Activated CD8-positive, alpha-beta T cell treated with anti-CD3 and anti-CD28 coated beads for 36 hours (primary cell): ENCODE data around the gene TLR10. TPM values are rescaled to one million over a fixed set of nuclear protein-coding genes. Genes with fewer than 3 reads are reported as not detected.
"Not testable (repeated sequence)": the region's sequence is repeated elsewhere in the genome, so short reads cannot be mapped to it uniquely, and the experiment has no call there.

ENCODE experiments used
- ATAC-seq: fragments of 200-7000 bp; cut with Tn5 transposase; one replicate; pipeline ENCODE4 v1.10.0; 2021; ENCODE audit warnings: mild to moderate bottlenecking, moderate library complexity
- CTCF ChIA-PET: fragments of 350-600 bp; sonication (Branson Sonifier 250); formaldehyde crosslinking; loops from one replicate; lab custom pipeline; 2021; ENCODE audit warnings: antibody characterized with exemption; lab: Charles Lee
- POLR2A ChIA-PET: fragments of 350-600 bp; sonication (Branson Sonifier 250); formaldehyde crosslinking; loops from one replicate; lab custom pipeline; 2021; ENCODE audit warnings: antibody characterized with exemption; lab: Charles Lee
- DNase-seq: peaks from one replicate; pipeline ENCODE4 v3.0.0-alpha.2; 2020
- H3K27ac Mint-ChIP-seq: one replicate; pipeline ENCODE4 v1.8.0; 2021; ENCODE audit warnings: mild to moderate bottlenecking, mixed read lengths
- H3K27me3 Mint-ChIP-seq: one replicate; pipeline ENCODE4 v1.8.0; 2021; ENCODE audit warnings: mixed read lengths
- H3K36me3 Mint-ChIP-seq: one replicate; pipeline ENCODE4 v1.8.0; 2021; ENCODE audit warnings: low read depth, mixed read lengths
- H3K4me1 Mint-ChIP-seq: one replicate; pipeline ENCODE4 v1.8.0; 2021; ENCODE audit warnings: low read depth, mixed read lengths
- H3K4me3 Mint-ChIP-seq: one replicate; pipeline ENCODE4 v1.8.0; 2021; ENCODE audit warnings: mild to moderate bottlenecking, moderate library complexity, mixed read lengths
- H3K9me3 Mint-ChIP-seq: one replicate; pipeline ENCODE4 v1.8.0; 2021; ENCODE audit warnings: mixed read lengths
- CTCF ChIP-seq: fragments of 200-600 bp; IDR thresholded peaks from one replicate; pipeline ENCODE4 v1.8.0; 2022; ENCODE audit warnings: antibody characterized with exemption, mild to moderate bottlenecking
- intact Hi-C: fragments of 100-400 bp; cut with micrococcal nuclease; formaldehyde crosslinking; loops from one replicate; pipeline ENCODE4 v1.10.0; 2022
- total RNA-seq, 2 experiments: library from RNA; stranded (reverse); gene quantifications; one replicate each; pipeline ENCODE4 v1.2.3, GENCODE V29; 2021

The TLR10 gene
- total RNA-seq, 2 experiments from 2014 or later: 0.11 to 0.22 TPM

- ATAC-seq: no peak
- Mint-ChIP-seq H3K27ac (no peak overlapping the region), H3K36me3 (no peaks in the 10 kb centered on the region), H3K4me3 (no peak overlapping the region), H3K4me1 (peaks cover 4% of the 10 kb centered on the region), H3K9me3 (no peaks in the 10 kb centered on the region), H3K27me3 (no peaks in the 10 kb centered on the region)
- ChIA-PET CTCF (interaction anchor here (0.7 to 7.8 kb wide), 30 partner anchors 8 to 745 kb away, joined by 3 to 151 read pairs (median 6); partner anchors contain the start of genes FAM114A1, TLR1 and TLR6), POLR2A (interaction anchor here (0.9 kb wide), 1 partner anchor 61 kb away, joined by 4 read pairs; no protein-coding TSS in a partner anchor)
- TF ChIP-seq CTCF: peak; percentile 37
- intact Hi-C loops: no loop called here
- no peak for DNase-seq
These were observed 295 bp upstream of the TLR10 start for GRCh38 chr4:38783109-38783460.

GRCh38 chr4:38781854-38782261 lies 932 bp downstream of the TLR10 start:
- ChIA-PET POLR2A (interaction anchor here (0.6 kb wide), 1 partner anchor 901 kb away, joined by 3 read pairs; no protein-coding TSS in a partner anchor), CTCF (interaction anchor here (0.9 to 7.8 kb wide), 31 partner anchors 9 to 776 kb away, joined by 3 to 151 read pairs (median 5); partner anchors contain the start of genes FAM114A1, TLR1 and TLR6)
- intact Hi-C loops: no loop called here
- no peaks in the 10 kb centered on the region for H3K36me3 Mint-ChIP-seq
- DNase-seq (no peak), ATAC-seq (no peak)
- TF ChIP-seq CTCF: no peak
- no peaks in the 10 kb centered on the region for H3K27me3 Mint-ChIP-seq
- H3K27ac Mint-ChIP-seq: no peak overlapping the region
- no peaks in the 10 kb centered on the region for H3K9me3 Mint-ChIP-seq
- H3K4me3 Mint-ChIP-seq: no peak overlapping the region
- H3K4me1 Mint-ChIP-seq: peaks cover 4% of the 10 kb centered on the region

GRCh38 chr4:38780833-38781484 lies 1.8 kb downstream of the TLR10 start:
- peaks cover 4% of the 10 kb centered on the region for H3K4me1 Mint-ChIP-seq
- intact Hi-C loops: no loop called here
- ChIA-PET POLR2A (no interaction called here), CTCF (interaction anchor here (0.9 to 7.8 kb wide), 11 partner anchors 10 to 601 kb away, joined by 3 to 151 read pairs (median 6); partner anchors contain the start of gene TLR1)
- no peak overlapping the region for H3K4me3 Mint-ChIP-seq
- DNase-seq: no peak
- ATAC-seq: no peak
- TF ChIP-seq CTCF: no peak
- no peaks in the 10 kb centered on the region for H3K36me3 Mint-ChIP-seq
- no peaks in the 10 kb centered on the region for H3K27me3 Mint-ChIP-seq
- no peak overlapping the region for H3K27ac Mint-ChIP-seq
- H3K9me3 Mint-ChIP-seq: no peaks in the 10 kb centered on the region

GRCh38 chr4:38779790-38780189 lies 3.0 kb downstream of the TLR10 start:
- no peaks in the 10 kb centered on the region for H3K9me3 Mint-ChIP-seq
- no peaks in the 10 kb centered on the region for H3K27me3 Mint-ChIP-seq
- H3K36me3 Mint-ChIP-seq: no peaks in the 10 kb centered on the region
- H3K4me3 Mint-ChIP-seq: no peak overlapping the region
- no peak for DNase-seq
- ATAC-seq: no peak
- H3K27ac Mint-ChIP-seq: no peak overlapping the region
- CTCF ChIA-PET: interaction anchor here (1.4 to 7.8 kb wide), 4 partner anchors 18 to 600 kb away, joined by 5 to 151 read pairs (median 17); partner anchors contain the start of gene TLR1
- intact Hi-C loops: no loop called here
- H3K4me1 Mint-ChIP-seq: peaks cover 4% of the 10 kb centered on the region
- POLR2A ChIA-PET: no interaction called here
- TF ChIP-seq CTCF: no peak

GRCh38 chr4:38777925-38778324 lies 4.9 kb downstream of the TLR10 start:
- H3K36me3 Mint-ChIP-seq, H3K27ac Mint-ChIP-seq, intact Hi-C loops, POLR2A ChIA-PET, CTCF ChIA-PET, H3K27me3 Mint-ChIP-seq, H3K4me1 Mint-ChIP-seq, H3K9me3 Mint-ChIP-seq, DNase-seq, H3K4me3 Mint-ChIP-seq, ATAC-seq: not testable (repeated sequence)
